ENCODE data around the gene RPLP2.

DNA sequence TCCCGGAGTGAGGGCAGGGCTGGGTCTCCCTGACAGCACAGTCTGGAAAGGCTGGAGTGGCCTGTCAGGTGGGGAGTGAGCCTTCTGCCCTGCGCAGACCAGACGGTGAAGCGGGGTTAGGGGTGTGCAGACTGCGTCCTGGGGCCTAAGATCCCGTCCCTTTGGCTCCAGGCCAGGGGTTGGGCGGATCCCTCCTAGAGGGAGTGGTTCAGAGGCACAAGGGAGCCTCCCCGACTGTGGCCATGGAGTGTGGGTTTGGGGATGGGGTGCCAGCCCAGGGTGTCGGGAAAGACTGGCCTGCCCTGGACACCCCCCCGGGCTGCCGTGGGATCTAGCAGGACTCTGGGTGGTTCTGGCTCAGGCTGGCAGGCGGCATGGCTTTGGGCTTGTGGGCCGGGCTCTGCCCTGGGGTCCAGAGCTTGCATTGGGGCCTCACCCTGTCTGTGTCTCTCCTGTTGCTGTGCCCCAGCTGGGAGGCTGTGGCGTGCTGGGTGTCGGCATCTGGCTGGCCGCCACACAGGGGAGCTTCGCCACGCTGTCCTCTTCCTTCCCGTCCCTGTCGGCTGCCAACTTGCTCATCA lies 52.4 kb downstream of the RPLP2 start:
- TF ChIP-seq, protein P1, sequence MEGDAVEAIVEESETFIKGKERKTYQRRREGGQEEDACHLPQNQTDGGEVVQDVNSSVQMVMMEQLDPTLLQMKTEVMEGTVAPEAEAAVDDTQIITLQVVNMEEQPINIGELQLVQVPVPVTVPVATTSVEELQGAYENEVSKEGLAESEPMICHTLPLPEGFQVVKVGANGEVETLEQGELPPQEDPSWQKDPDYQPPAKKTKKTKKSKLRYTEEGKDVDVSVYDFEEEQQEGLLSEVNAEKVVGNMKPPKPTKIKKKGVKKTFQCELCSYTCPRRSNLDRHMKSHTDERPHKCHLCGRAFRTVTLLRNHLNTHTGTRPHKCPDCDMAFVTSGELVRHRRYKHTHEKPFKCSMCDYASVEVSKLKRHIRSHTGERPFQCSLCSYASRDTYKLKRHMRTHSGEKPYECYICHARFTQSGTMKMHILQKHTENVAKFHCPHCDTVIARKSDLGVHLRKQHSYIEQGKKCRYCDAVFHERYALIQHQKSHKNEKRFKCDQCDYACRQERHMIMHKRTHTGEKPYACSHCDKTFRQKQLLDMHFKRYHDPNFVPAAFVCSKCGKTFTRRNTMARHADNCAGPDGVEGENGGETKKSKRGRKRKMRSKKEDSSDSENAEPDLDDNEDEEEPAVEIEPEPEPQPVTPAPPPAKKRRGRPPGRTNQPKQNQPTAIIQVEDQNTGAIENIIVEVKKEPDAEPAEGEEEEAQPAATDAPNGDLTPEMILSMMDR (conservative IDR thresholded peaks at IDR 0.05; ENCODE audit: low read depth, low read length): no peak
- TF ChIP-seq EZH2 (IDR thresholded peaks at IDR 0.05; ENCODE audit: borderline replicate concordance, low read depth, low read length, poor library complexity, severe bottlenecking): no peak
